Keratinocyte (primary cell): ENCODE results near the gene HIVEP2. TPM values are rescaled to one million over a fixed set of nuclear protein-coding genes. Genes with fewer than 3 reads are reported as not detected.

Source experiments
- DNase-seq: peaks from one replicate; pipeline ENCODE4 v3.0.0-alpha.2; 2011; ENCODE audit warnings: low read depth, missing footprints, low spot score
- FAIRE-seq: peaks from 2 replicates; lab custom pipeline; 2011; peaks lifted over from hg19 to GRCh38; lab: Jason Lieb, UNC
- H2AFZ ChIP-seq: 2 replicates; pipeline ENCODE4 v1.6.0; 2012; ENCODE audit warnings: low read length, control low read depth, inconsistent platforms; ENCODE audit not compliant: control insufficient read depth
- H3K27ac ChIP-seq: 2 replicates; pipeline ENCODE4 v1.5.1; 2011; ENCODE audit warnings: low read length; ENCODE audit not compliant: control insufficient read depth, insufficient read depth
- H3K27me3 ChIP-seq: 3 replicates; pipeline ENCODE4 v1.6.0; 2011; ENCODE audit warnings: low read length; ENCODE audit not compliant: control insufficient read depth, insufficient read depth; ENCODE audit errors: extremely low read depth
- H3K36me3 ChIP-seq, 2 experiments: 2 replicates in 1 of 2; 3 replicates in 1 of 2; pipeline ENCODE4 v1.5.1; 2011; ENCODE audit warnings: low read length in 2 of 2, mild to moderate bottlenecking in 1 of 2; ENCODE audit not compliant: control insufficient read depth in 2 of 2, insufficient read depth in 2 of 2; ENCODE audit errors: extremely low read depth in 1 of 2
- H3K4me1 ChIP-seq: 3 replicates; pipeline ENCODE4 v1.5.1; 2011; ENCODE audit warnings: low read length; ENCODE audit not compliant: control insufficient read depth, insufficient read depth; ENCODE audit errors: extremely low read depth
- H3K4me2 ChIP-seq: 3 replicates; pipeline ENCODE4 v1.6.0; 2011; ENCODE audit warnings: low read depth, low read length; ENCODE audit not compliant: control insufficient read depth, insufficient read depth; ENCODE audit errors: extremely low read depth
- H3K4me3 ChIP-seq, 3 experiments: fragments of 200-600 bp in 1 of 3; sonication (generic) in 1 of 3; 2 replicates in 2 of 3; 3 replicates in 1 of 3; pipeline ENCODE4 v1.5.1; 2011 to 2016; ENCODE audit warnings: low read length in 3 of 3, mild to moderate bottlenecking in 3 of 3, control low read depth in 2 of 3, inconsistent platforms in 1 of 3, low read depth in 1 of 3, mixed read lengths in 1 of 3, mixed run types in 1 of 3, moderate library complexity in 1 of 3; ENCODE audit not compliant: control insufficient read depth in 2 of 3, insufficient read depth in 2 of 3; ENCODE audit errors: extremely low read depth in 1 of 3
- H3K79me2 ChIP-seq: 2 replicates; pipeline ENCODE4 v1.6.0; 2012; ENCODE audit warnings: low read length; ENCODE audit not compliant: control insufficient read depth, insufficient read depth
- H3K9ac ChIP-seq: 3 replicates; pipeline ENCODE4 v1.6.0; 2011; ENCODE audit warnings: low read length; ENCODE audit not compliant: control insufficient read depth, insufficient read depth; ENCODE audit errors: extremely low read depth
- H3K9me1 ChIP-seq: 3 replicates; pipeline ENCODE4 v1.6.0; 2011; ENCODE audit warnings: low read length; ENCODE audit not compliant: control insufficient read depth, insufficient read depth; ENCODE audit errors: extremely low read depth
- H3K9me3 ChIP-seq: 2 replicates; pipeline ENCODE4 v1.5.1; 2012; ENCODE audit warnings: low read depth, low read length; ENCODE audit not compliant: control insufficient read depth
- H4K20me1 ChIP-seq: 3 replicates; pipeline ENCODE4 v1.6.0; 2011; ENCODE audit warnings: low read length; ENCODE audit not compliant: control insufficient read depth, insufficient read depth; ENCODE audit errors: extremely low read depth
- EZH2 ChIP-seq: IDR thresholded peaks from one replicate; pipeline ENCODE4 v1.6.1; 2012; ENCODE audit warnings: inconsistent platforms, mild to moderate bottlenecking, low read length, moderate library complexity
- dilution Hi-C: fragments of 300-500 bp; cut with MboI; formaldehyde crosslinking; loops from one replicate; pipeline ENCODE4 v1.7.0; 2020; ENCODE audit warnings: low sequenced_read_pairs; ENCODE audit not compliant: extremely low pct_ligation_motif_present
- polyA plus RNA-seq, 5 experiments: library from polyadenylated mRNA; depleted of rRNA in 3 of 5; stranded (reverse) in 3 of 5; stranded (forward) in 1 of 5; unstranded in 1 of 5; fragments of >200 nt; gene quantifications; 1 replicate in 1 of 5; 2 replicates in 3 of 5; 3 replicates in 1 of 5; pipeline versions ENCODE4 v1.2.1 to v1.2.3, GENCODE V29; 2011 to 2012; ENCODE audit warnings: missing spikeins in 2 of 5, low read depth in 1 of 5, low replicate concordance in 1 of 5
- TF ChIP-seq, protein P1 (sequence below), 3 experiments: IDR thresholded peaks in 1 of 3; conservative IDR thresholded peaks in 1 of 3; optimal IDR thresholded peaks in 1 of 3; 2 replicates in 2 of 3; 3 replicates in 1 of 3; pipeline versions ENCODE3 to v1.5.1; 2011; ENCODE audit warnings: low read length in 3 of 3, mild to moderate bottlenecking in 3 of 3, moderate library complexity in 2 of 3, control low read depth in 1 of 3, inconsistent platforms in 1 of 3; ENCODE audit not compliant: insufficient read depth in 2 of 3; ENCODE audit errors: extremely low read depth in 1 of 3

Gene HIVEP2
- polyA plus RNA-seq, 1 donor (not counting 4 experiments of a cell fraction or from before 2014, with no cell fraction given): 8.9 TPM

DNA sequence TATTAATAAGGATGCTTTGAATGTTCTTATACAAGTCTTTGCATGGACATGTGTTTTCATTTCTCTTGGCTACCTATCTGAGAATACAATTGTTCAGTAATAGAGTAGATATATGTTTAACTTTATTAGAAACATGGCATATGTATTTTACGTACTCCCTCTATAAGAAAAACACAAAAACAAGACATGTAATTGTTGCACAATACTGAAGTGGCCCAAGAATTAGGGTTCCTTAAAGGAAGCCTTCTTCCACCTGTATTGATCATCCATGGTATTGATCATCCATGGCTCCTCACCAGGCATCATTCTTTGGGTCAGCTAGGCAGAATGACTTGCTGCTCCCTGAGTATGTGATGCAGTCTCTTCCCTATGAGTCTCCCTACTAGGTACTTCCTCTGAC, 20.2 kb upstream of the HIVEP2 start:
- no peak overlapping the region for H3K27ac ChIP-seq
- no peaks in the 10 kb centered on the region for H3K9me1 ChIP-seq
- no peaks in the 10 kb centered on the region for H3K27me3 ChIP-seq
- no peaks in the 10 kb centered on the region for H3K79me2 ChIP-seq
- H3K4me1 ChIP-seq: no peaks in the 10 kb centered on the region
- H2AFZ ChIP-seq: no peak overlapping the region
- no peaks in the 10 kb centered on the region for H4K20me1 ChIP-seq
- DNase-seq (no peak), FAIRE-seq (no peak)
- H3K9ac ChIP-seq: no peak overlapping the region
- H3K9me3 ChIP-seq: no peaks in the 10 kb centered on the region
- H3K4me2 ChIP-seq: no peak overlapping the region
- no peaks in the 10 kb centered on the region for H3K36me3 ChIP-seq
- dilution Hi-C loops: no loop called here
- H3K4me3 ChIP-seq: no peak overlapping the region
- TF ChIP-seq, protein P1, sequence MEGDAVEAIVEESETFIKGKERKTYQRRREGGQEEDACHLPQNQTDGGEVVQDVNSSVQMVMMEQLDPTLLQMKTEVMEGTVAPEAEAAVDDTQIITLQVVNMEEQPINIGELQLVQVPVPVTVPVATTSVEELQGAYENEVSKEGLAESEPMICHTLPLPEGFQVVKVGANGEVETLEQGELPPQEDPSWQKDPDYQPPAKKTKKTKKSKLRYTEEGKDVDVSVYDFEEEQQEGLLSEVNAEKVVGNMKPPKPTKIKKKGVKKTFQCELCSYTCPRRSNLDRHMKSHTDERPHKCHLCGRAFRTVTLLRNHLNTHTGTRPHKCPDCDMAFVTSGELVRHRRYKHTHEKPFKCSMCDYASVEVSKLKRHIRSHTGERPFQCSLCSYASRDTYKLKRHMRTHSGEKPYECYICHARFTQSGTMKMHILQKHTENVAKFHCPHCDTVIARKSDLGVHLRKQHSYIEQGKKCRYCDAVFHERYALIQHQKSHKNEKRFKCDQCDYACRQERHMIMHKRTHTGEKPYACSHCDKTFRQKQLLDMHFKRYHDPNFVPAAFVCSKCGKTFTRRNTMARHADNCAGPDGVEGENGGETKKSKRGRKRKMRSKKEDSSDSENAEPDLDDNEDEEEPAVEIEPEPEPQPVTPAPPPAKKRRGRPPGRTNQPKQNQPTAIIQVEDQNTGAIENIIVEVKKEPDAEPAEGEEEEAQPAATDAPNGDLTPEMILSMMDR (optimal IDR thresholded peaks at IDR 0.05 in 1 of 3, IDR thresholded peaks at IDR 0.05 in 1 of 3, conservative IDR thresholded peaks at IDR 0.05 in 1 of 3; ENCODE audit: extremely low read depth in 1 of 3, insufficient read depth in 2 of 3, low read length in 3 of 3): no peak
- no peak for TF ChIP-seq EZH2

DNA sequence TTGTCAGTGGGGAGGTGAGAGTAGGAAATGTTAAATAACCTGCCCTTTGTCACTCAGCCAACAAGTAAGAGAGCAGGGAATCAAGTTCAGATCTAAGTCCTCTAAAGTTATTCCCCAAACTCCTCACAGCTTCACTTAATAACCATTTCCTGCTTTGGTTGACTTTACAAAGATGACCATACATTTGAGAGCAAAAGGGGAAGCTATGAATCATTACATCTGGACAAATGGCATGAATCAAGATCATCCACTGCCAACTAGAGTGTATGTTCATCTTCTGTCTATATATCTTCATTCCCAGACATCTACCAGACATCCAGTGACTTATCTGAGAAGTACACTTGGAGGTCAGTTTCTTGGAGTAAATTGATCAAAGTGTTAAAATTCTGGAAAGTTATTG, 15.1 kb upstream of the HIVEP2 start:
- DNase-seq: no peak
- H4K20me1 ChIP-seq: no peaks in the 10 kb centered on the region
- H3K9ac ChIP-seq: no peak overlapping the region
- H3K9me1 ChIP-seq: no peaks in the 10 kb centered on the region
- H3K4me3 ChIP-seq: no peak overlapping the region
- no peaks in the 10 kb centered on the region for H3K9me3 ChIP-seq
- no peak for FAIRE-seq
- TF ChIP-seq, protein P1 (optimal IDR thresholded peaks at IDR 0.05 in 1 of 3, IDR thresholded peaks at IDR 0.05 in 1 of 3, conservative IDR thresholded peaks at IDR 0.05 in 1 of 3; ENCODE audit: extremely low read depth in 1 of 3, insufficient read depth in 2 of 3, low read length in 3 of 3): no peak
- no peak for TF ChIP-seq EZH2
- no peaks in the 10 kb centered on the region for H3K36me3 ChIP-seq
- H3K27me3 ChIP-seq: no peaks in the 10 kb centered on the region
- H2AFZ ChIP-seq: no peak overlapping the region
- no peak overlapping the region for H3K4me2 ChIP-seq
- H3K27ac ChIP-seq: no peak overlapping the region
- H3K4me1 ChIP-seq: no peaks in the 10 kb centered on the region
- dilution Hi-C loops: no loop called here
- H3K79me2 ChIP-seq: no peaks in the 10 kb centered on the region
